SK-N-SH (cell line): ENCODE data around the gene UBAP1L. TPM values are rescaled to one million over a fixed set of nuclear protein-coding genes. Genes with fewer than 3 reads are reported as not detected.

Experiments
- CTCF ChIA-PET: fragments of 300-600, 350-600 bp; formaldehyde crosslinking; extraction: SDS; loops from one replicate; lab custom pipeline; 2021; lab: Yijun Ruan, JAX
- POLR2A ChIA-PET: fragments of 350-600 bp; sonication (Branson Sonifier 250); formaldehyde crosslinking; extraction: SDS; loops from one replicate; lab custom pipeline; 2020; ENCODE audit warnings: antibody characterized with exemption, inconsistent platforms; lab: Yijun Ruan, JAX
- DNase-seq: peaks from one replicate; pipeline ENCODE4 v3.0.0; 2012
- H2AFZ ChIP-seq: fragments of 200-600 bp; sonication (generic); 2 replicates; pipeline ENCODE4 v1.8.1; 2016; ENCODE audit warnings: antibody characterized with exemption, mild to moderate bottlenecking, low read depth
- H3F3A ChIP-seq: fragments of 200-600 bp; sonication (generic); replicated peaks from 2 replicates; pipeline ENCODE3; 2016; ENCODE audit warnings: antibody characterized with exemption, mild to moderate bottlenecking; ENCODE audit not compliant: insufficient read depth
- H3K27ac ChIP-seq, 2 experiments: fragments of 200-500 bp in 1 of 2; fragments of 200-600 bp in 1 of 2; sonication (Bioruptor generic) in 1 of 2; sonication (generic), shearing (Covaris generic) in 1 of 2; 2 replicates each; pipeline versions ENCODE4 v1.5.1 to v1.6.1; 2014 to 2016; ENCODE audit warnings: low read depth in 2 of 2, inconsistent platforms in 1 of 2, low read length in 1 of 2, mild to moderate bottlenecking in 1 of 2, mixed read lengths in 1 of 2
- H3K27me3 ChIP-seq: fragments of 200-600 bp; sonication (generic), shearing (Covaris generic); 2 replicates; pipeline ENCODE4 v1.6.1; 2016; ENCODE audit warnings: mixed run types; ENCODE audit not compliant: insufficient read depth
- H3K36me3 ChIP-seq, 2 experiments: fragments of 200-500 bp in 1 of 2; fragments of 200-600 bp in 1 of 2; sonication (Bioruptor generic) in 1 of 2; sonication (generic) in 1 of 2; replicated peaks in 1 of 2; 2 replicates each; pipeline versions ENCODE3 to v1.5.1; 2014 to 2016; ENCODE audit warnings: low read length in 1 of 2, mild to moderate bottlenecking in 1 of 2; ENCODE audit not compliant: insufficient read depth in 2 of 2, control insufficient read depth in 1 of 2
- H3K4me1 ChIP-seq, 2 experiments: fragments of 200-500 bp in 1 of 2; fragments of 200-600 bp in 1 of 2; sonication (Bioruptor generic) in 1 of 2; sonication (generic), shearing (Covaris generic) in 1 of 2; 2 replicates each; pipeline versions ENCODE4 v1.5.1 to v1.6.1; 2014 to 2016; ENCODE audit warnings: low read depth in 1 of 2, low read length in 1 of 2, mixed run types in 1 of 2; ENCODE audit not compliant: insufficient read depth in 2 of 2, control insufficient read depth in 1 of 2
- H3K4me2 ChIP-seq: fragments of 200-600 bp; sonication (generic), shearing (Covaris generic); 2 replicates; pipeline ENCODE4 v1.6.1; 2017; ENCODE audit warnings: mixed run types
- H3K4me3 ChIP-seq, 2 experiments: fragments of 200-500 bp in 1 of 2; fragments of 200-600 bp in 1 of 2; sonication (Bioruptor generic) in 1 of 2; sonication (generic), shearing (Covaris generic) in 1 of 2; 2 replicates each; pipeline versions ENCODE4 v1.5.1 to v1.8.1; 2014 to 2016; ENCODE audit warnings: low read depth in 2 of 2, inconsistent platforms in 1 of 2, low read length in 1 of 2, mild to moderate bottlenecking in 1 of 2, mixed read lengths in 1 of 2, moderate library complexity in 1 of 2
- H3K79me2 ChIP-seq: fragments of 200-600 bp; sonication (generic); 2 replicates; pipeline ENCODE4 v1.8.1; 2017; ENCODE audit warnings: mild to moderate bottlenecking; ENCODE audit not compliant: insufficient read depth
- H3K9ac ChIP-seq: fragments of 200-600 bp; sonication (generic); 2 replicates; pipeline ENCODE4 v1.6.1; 2017; ENCODE audit warnings: mixed run types
- H3K9me2 ChIP-seq: fragments of 200-600 bp; sonication (generic); 2 replicates; pipeline ENCODE4 v1.6.1; 2017; ENCODE audit warnings: mixed run types
- H3K9me3 ChIP-seq: fragments of 200-600 bp; sonication (generic); 2 replicates; pipeline ENCODE4 v1.6.1; 2017; ENCODE audit warnings: mixed run types, mild to moderate bottlenecking, moderate library complexity
- H4K20me1 ChIP-seq: fragments of 200-600 bp; sonication (generic); 2 replicates; pipeline ENCODE4 v1.6.1; 2017; ENCODE audit warnings: mild to moderate bottlenecking, mixed run types; ENCODE audit not compliant: insufficient read depth
- CHD2 ChIP-seq: fragments of 150-350 bp; IDR thresholded peaks from 2 replicates; pipeline ENCODE4 v1.6.1; 2018; ENCODE audit warnings: low read length; ENCODE audit not compliant: partially characterized antibody
- EP300 ChIP-seq, 2 experiments: IDR thresholded peaks; 2 replicates each; pipeline versions ENCODE4 v1.4.0 to v1.6.1; 2012; ENCODE audit warnings: borderline replicate concordance in 1 of 2, low read depth in 1 of 2, low read length in 1 of 2
- FOXM1 ChIP-seq: IDR thresholded peaks from 2 replicates; pipeline ENCODE4 v1.4.0; 2012; ENCODE audit warnings: low read depth, mild to moderate bottlenecking
- GABPA ChIP-seq: IDR thresholded peaks from 2 replicates; pipeline ENCODE4 v1.4.0; 2012; ENCODE audit warnings: low read depth, mild to moderate bottlenecking
- GATA2 ChIP-seq: sonication (generic); formaldehyde crosslinking; IDR thresholded peaks from 2 replicates; pipeline ENCODE4 v1.5.0; 2020; ENCODE audit warnings: mild to moderate bottlenecking, missing genetic modification reagents
- IRF3 ChIP-seq: fragments of 150-350 bp; IDR thresholded peaks from 2 replicates; pipeline ENCODE4 v1.6.1; 2016; ENCODE audit warnings: mild to moderate bottlenecking, low read depth, low read length
- MAX ChIP-seq: IDR thresholded peaks from 2 replicates; pipeline ENCODE4 v1.4.0; 2012; ENCODE audit warnings: low read depth
- MEF2A ChIP-seq: IDR thresholded peaks from 2 replicates; pipeline ENCODE4 v1.4.0; 2012; ENCODE audit warnings: low read depth, borderline replicate concordance
- MXI1 ChIP-seq: IDR thresholded peaks from 2 replicates; pipeline ENCODE4 v1.6.1; 2012; ENCODE audit warnings: mild to moderate bottlenecking, low read depth, low read length, improper control_type of control experiment
- NFIC ChIP-seq: IDR thresholded peaks from 2 replicates; pipeline ENCODE4 v1.4.0; 2012; ENCODE audit warnings: borderline replicate concordance
- REST ChIP-seq: IDR thresholded peaks from 2 replicates; pipeline ENCODE4 v1.6.1; 2012; ENCODE audit warnings: mild to moderate bottlenecking, low read depth, low read length, moderate library complexity
- RFX5 ChIP-seq: IDR thresholded peaks from 2 replicates; pipeline ENCODE4 v1.6.1; 2012; ENCODE audit warnings: mild to moderate bottlenecking, improper control_type of control experiment, low read length
- TAF1 ChIP-seq: IDR thresholded peaks from 2 replicates; pipeline ENCODE4 v1.6.1; 2012; ENCODE audit warnings: low read depth, mild to moderate bottlenecking, low read length, moderate library complexity, borderline replicate concordance
- TCF12 ChIP-seq: IDR thresholded peaks from 2 replicates; pipeline ENCODE4 v1.4.0; 2012
- TEAD4 ChIP-seq: IDR thresholded peaks from 2 replicates; pipeline ENCODE4 v1.4.0; 2012; ENCODE audit warnings: mild to moderate bottlenecking, borderline replicate concordance; ENCODE audit not compliant: insufficient read depth
- USF2 ChIP-seq: fragments of 150-350 bp; IDR thresholded peaks from 2 replicates; pipeline ENCODE4 v1.6.1; 2017; ENCODE audit warnings: antibody characterized with exemption, low read length, low read depth, borderline replicate concordance
- YY1 ChIP-seq: IDR thresholded peaks from 2 replicates; pipeline ENCODE4 v1.4.0; 2012; ENCODE audit warnings: low read depth, mild to moderate bottlenecking
- WGBS: methylation state at CpG from one replicate; pipeline ENCODE4 v1.1.6; 2017; ENCODE audit warnings: low lambda C conversion rate; 5-methylcytosine and 5-hydroxymethylcytosine counted together
- polyA plus RNA-seq, 3 experiments: library from polyadenylated mRNA; depleted of rRNA; stranded (reverse); fragments of >200 nt; gene quantifications; 2 replicates each; pipeline ENCODE4 v1.2.3, GENCODE V29; 2012
- TF ChIP-seq, protein P1 (sequence below): fragments of 200-600 bp; sonication (generic); IDR thresholded peaks from 2 replicates; pipeline ENCODE4 v1.6.1; 2017; ENCODE audit warnings: antibody characterized with exemption, mild to moderate bottlenecking, moderate library complexity
- TF ChIP-seq, protein P2 (sequence below): IDR thresholded peaks from 2 replicates; pipeline ENCODE4; 2012

UBAP1L gene
- polyA plus RNA-seq, 1 of the 3 experiments (the other 2 are of a cell fraction), result 1.8 TPM

- POLR2A ChIA-PET, result no interaction called here
- Histone ChIP-seq H3K79me2 (no peaks in the 10 kb centered on the region), H4K20me1 (no peaks in the 10 kb centered on the region), H3F3A (no peaks in the 10 kb centered on the region), H3K4me2 (no peak within 1 kb of the TSS), H3K4me3 (no peak within 1 kb of the TSS), H3K9me3 (no peaks in the 10 kb centered on the region), H3K9me2 (no peaks in the 10 kb centered on the region), H3K36me3 (no peaks in the 10 kb centered on the region), H3K27me3 (0 out of 2 replicates have a peak, but pooled peaks cover 6% of the 10 kb centered on the region), H3K27ac (no peak within 1 kb of the TSS), H3K4me1 (peaks cover 0 to 6% of the 10 kb centered on the region in 2 experiments; a peak in 1 of 4 replicates), H3K9ac (no peak within 1 kb of the TSS), H2AFZ (no peak within 1 kb of the TSS)
- DNase-seq, result no peak
- WGBS, result 96% methylated on average over 45 of the region's 73 CpGs
- CTCF ChIA-PET, result interaction anchor here (0.8 to 4.6 kb wide), 6 partner anchors 8 to 42 kb away, joined by 3 to 39 read pairs (median 7); partner anchors contain the start of gene RASL12
- TF ChIP-seq TCF12 (no peak), USF2 (no peak), TAF1 (no peak), EP300 (IDR thresholded peaks at IDR 0.05; ENCODE audit: borderline replicate concordance in 1 of 2, low read depth in 1 of 2, low read length in 1 of 2) (no peak), CHD2 (no peak), MEF2A (no peak), RFX5 (no peak), NFIC (no peak), GATA2 (CRISPR knock-in tag) (no peak), FOXM1 (no peak), TEAD4 (no peak), IRF3 (no peak), MAX (no peak), MXI1 (no peak), GABPA (no peak), YY1 (no peak), REST (no peak)
- TF ChIP-seq, protein P1, sequence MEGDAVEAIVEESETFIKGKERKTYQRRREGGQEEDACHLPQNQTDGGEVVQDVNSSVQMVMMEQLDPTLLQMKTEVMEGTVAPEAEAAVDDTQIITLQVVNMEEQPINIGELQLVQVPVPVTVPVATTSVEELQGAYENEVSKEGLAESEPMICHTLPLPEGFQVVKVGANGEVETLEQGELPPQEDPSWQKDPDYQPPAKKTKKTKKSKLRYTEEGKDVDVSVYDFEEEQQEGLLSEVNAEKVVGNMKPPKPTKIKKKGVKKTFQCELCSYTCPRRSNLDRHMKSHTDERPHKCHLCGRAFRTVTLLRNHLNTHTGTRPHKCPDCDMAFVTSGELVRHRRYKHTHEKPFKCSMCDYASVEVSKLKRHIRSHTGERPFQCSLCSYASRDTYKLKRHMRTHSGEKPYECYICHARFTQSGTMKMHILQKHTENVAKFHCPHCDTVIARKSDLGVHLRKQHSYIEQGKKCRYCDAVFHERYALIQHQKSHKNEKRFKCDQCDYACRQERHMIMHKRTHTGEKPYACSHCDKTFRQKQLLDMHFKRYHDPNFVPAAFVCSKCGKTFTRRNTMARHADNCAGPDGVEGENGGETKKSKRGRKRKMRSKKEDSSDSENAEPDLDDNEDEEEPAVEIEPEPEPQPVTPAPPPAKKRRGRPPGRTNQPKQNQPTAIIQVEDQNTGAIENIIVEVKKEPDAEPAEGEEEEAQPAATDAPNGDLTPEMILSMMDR, result no peak
- TF ChIP-seq, protein P2, sequence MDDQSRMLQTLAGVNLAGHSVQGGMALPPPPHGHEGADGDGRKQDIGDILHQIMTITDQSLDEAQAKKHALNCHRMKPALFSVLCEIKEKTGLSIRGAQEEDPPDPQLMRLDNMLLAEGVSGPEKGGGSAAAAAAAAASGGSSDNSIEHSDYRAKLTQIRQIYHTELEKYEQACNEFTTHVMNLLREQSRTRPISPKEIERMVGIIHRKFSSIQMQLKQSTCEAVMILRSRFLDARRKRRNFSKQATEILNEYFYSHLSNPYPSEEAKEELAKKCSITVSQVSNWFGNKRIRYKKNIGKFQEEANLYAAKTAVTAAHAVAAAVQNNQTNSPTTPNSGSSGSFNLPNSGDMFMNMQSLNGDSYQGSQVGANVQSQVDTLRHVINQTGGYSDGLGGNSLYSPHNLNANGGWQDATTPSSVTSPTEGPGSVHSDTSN, result no peak
Observed at GRCh38 chr15:65076486-65077290, 38.3 kb downstream of the UBAP1L start, which contains the start of gene KBTBD13. Gene KBTBD13, plus strand, starts transcription at chr15:65076746. Its CDS starts 70 bp downstream, at chr15:65076816.
